ENCODE measurements around the gene CALM3. TPM values are rescaled to one million over a fixed set of nuclear protein-coding genes. Genes with fewer than 3 reads are reported as not detected.
A peak's percentile ranks its signal among the peaks of the same experiment; 100 is the strongest.

Gene CALM3
- total RNA-seq, 1 donor from 2014 or later = 84.9 TPM

DNA sequence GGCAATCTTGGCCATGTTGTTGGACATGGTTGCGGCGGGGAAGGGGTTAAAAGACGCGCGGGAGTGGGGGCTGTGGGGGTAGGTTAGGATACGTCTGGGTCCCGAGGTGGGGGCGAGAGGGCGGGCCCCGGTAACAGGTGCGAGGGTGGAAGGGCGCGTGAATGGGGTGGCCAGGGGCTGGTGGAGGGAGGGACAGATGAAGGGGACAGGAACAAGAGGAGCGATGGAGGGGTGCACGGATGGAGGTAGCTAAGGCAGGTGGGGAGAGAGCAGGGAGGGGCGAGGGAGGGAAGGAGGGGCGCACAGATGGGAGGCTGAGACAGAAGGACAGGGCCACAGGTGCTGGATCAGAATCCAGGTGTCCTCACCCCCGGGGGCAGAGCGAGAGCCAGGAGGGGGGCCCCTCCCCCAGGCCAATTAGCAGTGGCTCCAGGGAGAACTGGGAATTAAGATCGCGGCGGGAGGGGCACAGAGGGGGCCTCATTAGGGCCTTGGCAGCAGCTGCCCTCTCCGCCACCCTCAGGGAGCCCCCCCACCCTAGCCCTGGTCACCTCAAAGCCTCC, 33.6 kb downstream of the CALM3 start:
- no peak for DNase-seq (ENCODE audit: low read depth in 2 of 2)

DNA sequence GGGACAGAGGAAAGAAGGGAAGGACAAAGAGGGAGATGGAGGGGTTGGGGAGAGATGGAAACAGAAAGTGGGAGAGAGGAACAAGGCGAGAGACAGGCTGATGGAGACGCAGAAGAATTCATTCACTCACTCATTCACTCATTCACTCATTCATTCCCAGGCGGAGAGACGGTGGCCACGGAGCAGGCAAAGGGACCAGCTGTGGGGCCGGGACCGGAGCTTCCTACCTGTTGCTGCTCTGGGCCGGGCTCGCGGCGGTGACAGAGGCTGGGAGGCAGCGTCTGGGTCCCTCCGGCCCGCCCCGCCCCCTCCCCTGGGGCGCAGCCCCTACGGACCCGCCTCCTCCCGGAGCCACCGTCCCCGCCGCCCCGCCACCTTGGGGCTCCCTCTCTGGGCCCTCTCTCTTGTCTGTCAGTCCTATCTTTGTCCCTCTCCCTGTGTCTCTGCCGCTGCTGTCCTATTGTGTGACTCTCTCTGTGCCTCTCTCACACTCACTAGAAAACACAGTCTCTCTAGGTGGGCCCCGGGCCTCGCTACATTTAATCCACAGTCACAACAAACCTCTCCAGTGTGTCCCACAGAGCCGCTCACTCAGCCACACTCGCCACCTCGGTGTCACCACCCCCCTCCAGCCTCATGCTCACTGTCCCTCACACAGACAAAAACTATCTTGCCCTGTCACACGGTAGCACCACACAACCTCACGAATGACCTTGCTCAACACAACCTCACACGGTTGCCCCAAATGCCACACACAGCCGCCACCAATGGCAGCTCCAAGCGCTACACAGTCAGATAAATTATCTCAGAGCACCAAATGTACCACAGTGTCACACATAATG, 35.0 kb downstream of the CALM3 start, which contains the start of gene GNG8:
GNG8 (minus strand) TSS at position 283 of the 842 bp plus-strand sequence. CDS start 1,520 bp downstream, outside the sequence.
- DNase-seq (ENCODE audit: low read depth in 2 of 2) = no peak

GRCh38 chr19:46637224-46637623, 36.1 kb downstream of the CALM3 start:
- no peak for DNase-seq (ENCODE audit: low read depth in 2 of 2)

DNA sequence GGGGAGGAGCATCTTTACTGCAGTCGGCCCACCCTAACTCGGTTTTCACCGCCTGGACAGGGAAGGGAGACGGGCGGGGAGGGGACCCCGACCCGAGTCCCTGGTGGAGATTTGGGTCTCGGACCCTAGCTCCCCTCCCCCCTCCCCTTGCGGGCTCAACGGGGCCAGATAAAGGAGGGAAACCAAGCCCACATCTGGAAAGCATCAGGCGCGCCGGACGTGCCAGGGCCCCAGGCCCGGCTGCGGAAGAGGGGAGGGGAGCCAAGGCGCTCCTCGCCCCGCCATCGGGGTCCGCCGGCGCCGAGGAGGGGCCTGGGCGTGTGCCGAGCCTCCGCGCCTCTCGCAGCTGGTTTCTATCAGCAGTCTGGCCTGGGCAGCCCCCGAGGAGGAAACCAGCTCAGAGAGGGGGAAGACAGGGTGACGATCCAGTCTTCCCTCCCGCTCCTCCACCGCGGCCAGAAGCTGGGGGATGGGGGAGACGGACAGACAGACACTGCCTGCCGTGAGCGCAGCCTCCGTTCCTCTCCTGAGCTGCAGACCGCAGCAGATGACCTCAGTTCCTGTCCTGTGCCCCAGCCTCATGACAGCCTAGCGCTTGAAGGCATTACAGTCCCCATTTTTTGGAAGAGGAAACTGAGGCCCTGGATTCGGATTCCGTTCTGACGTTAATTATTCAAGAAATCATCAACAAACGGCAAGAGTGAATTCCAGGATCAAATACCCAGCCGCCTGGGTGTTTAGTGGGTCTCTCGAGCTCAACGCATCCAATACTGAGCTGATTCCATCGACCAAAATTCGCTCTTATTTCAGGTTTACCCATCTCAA, 38.4 kb downstream of the CALM3 start:
- DNase-seq (ENCODE audit: low read depth in 2 of 2) = peak in 1 of 2 donors; percentile 55

- no peak for DNase-seq (ENCODE audit: low read depth in 2 of 2)
These were observed 39.5 kb downstream of the CALM3 start for GRCh38 chr19:46640656-46641055.

- DNase-seq (ENCODE audit: low read depth in 2 of 2) = no peak
These were observed 43.6 kb downstream of the CALM3 start for GRCh38 chr19:46644720-46645119.

- DNase-seq (ENCODE audit: low read depth in 2 of 2) = no peak
These were observed 45.3 kb downstream of the CALM3 start for GRCh38 chr19:46646402-46646801.

DNA sequence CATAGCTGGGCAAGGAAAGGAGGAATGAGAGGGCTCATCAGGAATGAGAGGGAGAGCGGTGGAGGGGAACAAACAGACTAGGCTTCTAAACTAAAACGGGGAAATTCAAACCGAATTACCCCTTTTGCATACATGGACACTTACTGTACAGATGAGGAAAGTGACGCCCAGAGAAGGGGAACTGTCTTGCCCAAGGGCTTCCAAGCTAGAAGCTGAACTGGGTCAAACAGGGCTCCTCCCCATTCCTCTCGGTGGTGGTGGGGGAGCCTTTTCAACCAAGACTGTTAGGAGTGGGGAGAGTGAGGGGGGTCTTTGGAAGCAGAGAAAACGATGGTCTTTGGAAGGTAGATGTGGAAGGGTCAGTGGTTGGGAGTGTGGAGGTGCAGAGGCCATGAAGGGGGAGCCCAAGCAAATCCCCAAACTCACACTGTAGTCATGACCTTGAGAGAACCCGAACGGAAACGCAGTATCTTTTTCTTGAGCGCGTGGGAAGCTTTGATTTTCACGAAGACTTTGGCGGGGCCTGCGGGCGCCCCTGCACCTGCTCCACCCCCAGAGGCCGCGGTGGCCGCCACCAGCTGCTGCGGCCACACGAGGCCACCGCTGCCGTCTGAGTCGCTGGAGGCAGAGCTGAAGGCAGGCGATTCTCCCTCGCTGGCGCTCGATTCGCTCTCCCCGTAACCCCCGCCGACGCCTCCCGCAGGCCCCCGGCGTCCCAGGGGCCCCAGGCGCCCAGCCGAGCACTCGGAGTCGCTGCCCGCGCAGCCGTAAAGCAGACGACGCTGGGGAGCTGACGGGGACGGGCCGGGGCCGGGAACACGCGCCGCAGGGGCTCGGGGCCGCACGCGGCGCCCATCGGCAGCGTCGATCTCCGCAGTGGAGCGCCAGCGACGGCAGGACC, 47.2 kb downstream of the CALM3 start:
- no peak for DNase-seq (ENCODE audit: low read depth in 2 of 2)

GRCh38 chr19:46648961-46649960, 48.1 kb downstream of the CALM3 start:
- no peak for DNase-seq (ENCODE audit: low read depth in 2 of 2)

DNA sequence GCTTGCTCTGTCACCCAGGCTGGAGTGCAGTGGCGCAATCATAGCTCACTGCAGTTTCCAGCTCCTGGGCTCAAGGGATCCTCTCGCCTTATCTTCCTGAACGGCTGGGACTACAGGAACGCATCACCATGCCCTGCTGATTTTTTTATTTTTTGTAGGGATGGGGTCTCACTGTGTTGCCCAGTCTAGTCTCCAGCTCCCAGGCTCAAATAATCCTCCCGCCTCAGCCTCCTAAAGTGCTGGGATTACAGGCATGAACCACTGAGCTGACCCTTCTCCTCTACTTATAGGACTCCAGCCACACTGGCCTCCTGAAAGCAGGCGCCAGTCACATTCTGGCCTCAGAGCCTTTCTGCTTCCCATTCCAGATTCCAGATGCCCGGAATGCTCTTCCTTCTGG, 49.3 kb downstream of the CALM3 start:
- no peak for DNase-seq (ENCODE audit: low read depth in 2 of 2)

DNA sequence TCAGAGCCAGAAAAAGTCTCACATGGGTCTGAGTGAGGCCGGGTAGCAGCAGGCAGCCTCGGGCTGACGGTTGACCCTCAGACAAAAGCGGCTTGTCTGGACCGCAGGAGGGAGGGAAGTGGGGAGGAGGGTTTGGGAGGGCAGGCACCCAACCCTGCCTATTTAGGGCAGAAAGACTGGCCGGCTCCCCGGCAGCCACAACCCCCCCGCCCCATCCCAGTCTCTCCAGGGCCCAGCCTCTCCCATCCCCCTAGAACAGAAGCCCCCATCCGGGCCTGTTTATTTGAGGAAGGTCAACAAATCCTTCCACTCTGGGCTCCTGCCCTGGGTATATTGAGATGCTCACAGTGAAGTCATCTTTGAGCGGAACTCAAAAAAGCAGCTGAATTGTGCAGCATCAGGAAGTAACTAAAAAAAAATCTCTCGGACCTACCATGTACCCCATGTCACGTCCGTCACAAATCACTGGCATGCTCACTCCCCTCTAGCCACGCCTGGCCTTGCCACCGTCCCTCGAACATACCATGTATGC, 53.6 kb downstream of the CALM3 start:
- no peak for DNase-seq (ENCODE audit: low read depth in 2 of 2)

DNA sequence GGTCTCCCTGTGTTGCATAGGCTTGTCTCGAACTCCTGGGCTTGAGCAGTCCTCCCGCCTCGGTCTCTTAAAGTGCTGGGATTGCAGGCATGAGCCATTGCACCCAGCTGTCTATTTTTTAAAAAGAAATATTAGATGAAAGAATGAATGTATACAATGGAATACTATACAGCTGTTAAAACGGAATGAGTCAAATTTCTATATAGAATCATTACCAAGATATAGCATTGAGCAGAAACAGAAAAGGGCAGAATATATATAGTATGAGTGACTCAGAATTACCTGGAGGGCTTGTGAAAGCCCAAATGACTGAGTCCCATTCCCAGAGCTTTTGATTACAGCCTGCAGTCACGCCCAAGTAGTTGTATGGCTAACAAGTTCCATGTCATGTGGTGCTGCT, 55.4 kb downstream of the CALM3 start:
- no peak for DNase-seq (ENCODE audit: low read depth in 2 of 2)

- DNase-seq (ENCODE audit: low read depth in 2 of 2) = no peak
These were observed 58.2 kb downstream of the CALM3 start for GRCh38 chr19:46659151-46660007.

DNA sequence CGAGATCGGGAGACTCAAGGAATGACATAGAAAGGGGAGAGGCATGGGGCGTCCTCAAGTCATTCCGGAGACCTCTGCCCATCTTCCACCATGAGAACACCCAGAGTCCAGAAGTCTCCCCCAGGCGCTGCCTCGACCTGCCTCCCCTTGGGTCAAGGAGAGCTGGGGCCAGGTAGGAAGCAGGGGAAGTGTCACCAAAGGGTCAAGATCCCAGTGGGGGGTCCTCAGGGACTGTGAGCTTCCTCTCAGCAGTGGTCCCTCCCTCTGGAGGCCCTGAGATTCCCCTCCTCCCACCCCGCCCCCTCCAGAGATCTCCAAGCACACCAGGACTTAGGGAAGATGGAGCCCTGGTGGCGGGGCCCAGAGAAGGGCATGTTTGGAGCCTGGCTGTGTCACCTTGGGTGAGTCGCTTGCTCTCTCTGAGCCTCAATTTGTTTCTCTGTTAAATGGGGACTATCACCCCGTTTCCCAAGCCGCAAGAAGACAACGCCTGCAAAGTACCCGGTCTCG, 58.9 kb downstream of the CALM3 start:
- no peak for DNase-seq (ENCODE audit: low read depth in 2 of 2)
